OCI-LY1 (cell line): Measurements from ENCODE around the gene NKX2-1.
"Not testable (repeated sequence)": the region's sequence is repeated elsewhere in the genome, so short reads cannot be mapped to it uniquely, and the experiment has no call there.

Experiments used
- H2AFZ ChIP-seq: fragments of 200-600 bp; sonication (generic), shearing (Covaris generic); 2 replicates; pipeline ENCODE4 v1.6.0; 2014; ENCODE audit warnings: antibody characterized with exemption, mild to moderate bottlenecking, low read length
- H3F3A ChIP-seq: fragments of 200-600 bp; sonication (generic), shearing (Covaris generic); 2 replicates; pipeline ENCODE4 v1.6.0; 2014; ENCODE audit warnings: mild to moderate bottlenecking, antibody characterized with exemption, low read length, moderate library complexity; ENCODE audit not compliant: insufficient read depth
- H3K27ac ChIP-seq: fragments of 200-600 bp; sonication (generic); 2 replicates; pipeline ENCODE4 v1.5.1; 2014; ENCODE audit warnings: low read length, mixed run types, mild to moderate bottlenecking, low read depth; ENCODE audit not compliant: poor library complexity, severe bottlenecking
- H3K27me3 ChIP-seq: fragments of 200-600 bp; sonication (generic); 2 replicates; pipeline ENCODE4 v1.6.0; 2014; ENCODE audit warnings: antibody characterized with exemption, mild to moderate bottlenecking, low read length, moderate library complexity; ENCODE audit not compliant: insufficient read depth
- H3K36me3 ChIP-seq: fragments of 200-600 bp; sonication (generic); 2 replicates; pipeline ENCODE4 v1.6.1; 2014; ENCODE audit warnings: mild to moderate bottlenecking, antibody characterized with exemption, low read length, moderate library complexity, mixed read lengths; ENCODE audit not compliant: insufficient read depth
- H3K4me1 ChIP-seq: fragments of 200-600 bp; sonication (generic); 2 replicates; pipeline ENCODE4 v1.5.1; 2014; ENCODE audit warnings: mild to moderate bottlenecking, low read length, moderate library complexity; ENCODE audit not compliant: insufficient read depth, severe bottlenecking
- H3K4me2 ChIP-seq: fragments of 200-600 bp; sonication (generic), shearing (Covaris generic); 2 replicates; pipeline ENCODE4 v1.6.1; 2014; ENCODE audit warnings: low read length
- H3K4me3 ChIP-seq: fragments of 200-600 bp; sonication (generic); 2 replicates; pipeline ENCODE4 v1.5.1; 2014; ENCODE audit warnings: low read length, low read depth, mild to moderate bottlenecking, mixed read lengths; ENCODE audit not compliant: poor library complexity, severe bottlenecking
- H3K79me2 ChIP-seq: fragments of 200-600 bp; shearing (Covaris generic); 2 replicates; pipeline ENCODE4 v1.6.1; 2016; ENCODE audit warnings: mixed run types, low read length, mixed read lengths; ENCODE audit not compliant: insufficient read depth
- H3K9ac ChIP-seq: fragments of 200-600 bp; sonication (generic), shearing (Covaris generic); 2 replicates; pipeline ENCODE4 v1.6.1; 2014; ENCODE audit warnings: mild to moderate bottlenecking, low read length, mixed read lengths
- H3K9me2 ChIP-seq: fragments of 200-600 bp; sonication (generic), shearing (Covaris generic); 2 replicates; pipeline ENCODE4 v1.6.1; 2014; ENCODE audit warnings: low read depth, mild to moderate bottlenecking, low read length, mixed read lengths
- H3K9me3 ChIP-seq: fragments of 200-600 bp; shearing (Covaris generic); 2 replicates; pipeline ENCODE4 v1.6.1; 2014; ENCODE audit warnings: low read length, mixed read lengths
- H4K20me1 ChIP-seq: fragments of 200-600 bp; sonication (generic), shearing (Covaris generic); 2 replicates; pipeline ENCODE4 v1.6.0; 2016; ENCODE audit warnings: mild to moderate bottlenecking, low read length; ENCODE audit not compliant: insufficient read depth
- CTCF ChIP-seq: fragments of 200-600 bp; sonication (generic), shearing (Covaris generic); IDR thresholded peaks from 2 replicates; pipeline ENCODE4 v1.5.1; 2017; ENCODE audit warnings: mild to moderate bottlenecking, antibody characterized with exemption, low read length, moderate library complexity, mixed read lengths
- EZH2 ChIP-seq: fragments of 200-600 bp; sonication (generic), shearing (Covaris generic); IDR thresholded peaks from 2 replicates; pipeline ENCODE4 v1.8.0; 2017; ENCODE audit warnings: borderline replicate concordance, mixed run types, mild to moderate bottlenecking, antibody characterized with exemption, low read length, moderate library complexity, mixed read lengths

The NKX2-1 gene

GRCh38 chr14:36553656-36554260, 33.7 kb upstream of the NKX2-1 start:
- no peak overlapping the region for H3K4me2 ChIP-seq
- H2AFZ ChIP-seq: no peak overlapping the region
- no peaks in the 10 kb centered on the region for H3K9me2 ChIP-seq
- no peaks in the 10 kb centered on the region for H3K27me3 ChIP-seq
- no peaks in the 10 kb centered on the region for H4K20me1 ChIP-seq
- H3K27ac ChIP-seq: no peak overlapping the region
- no peak overlapping the region for H3K9ac ChIP-seq
- no peaks in the 10 kb centered on the region for H3K36me3 ChIP-seq
- no peak overlapping the region for H3K4me3 ChIP-seq
- no peaks in the 10 kb centered on the region for H3K79me2 ChIP-seq
- TF ChIP-seq CTCF (peak; percentile 70), EZH2 (no peak)
- H3K9me3 ChIP-seq: no peaks in the 10 kb centered on the region
- no peaks in the 10 kb centered on the region for H3F3A ChIP-seq
- H3K4me1 ChIP-seq: no peaks in the 10 kb centered on the region

GRCh38 chr14:36550899-36551298, 30.9 kb upstream of the NKX2-1 start:
- Histone ChIP-seq H2AFZ (no peak overlapping the region), H4K20me1 (no peaks in the 10 kb centered on the region), H3K79me2 (no peaks in the 10 kb centered on the region), H3K36me3 (no peaks in the 10 kb centered on the region), H3K4me1 (no peaks in the 10 kb centered on the region), H3K27ac (no peak overlapping the region), H3K9ac (no peak overlapping the region), H3F3A (no peaks in the 10 kb centered on the region), H3K4me2 (no peak overlapping the region), H3K9me2 (no peaks in the 10 kb centered on the region), H3K9me3 (no peaks in the 10 kb centered on the region), H3K27me3 (no peaks in the 10 kb centered on the region), H3K4me3 (no peak overlapping the region)
- TF ChIP-seq EZH2: no peak
- TF ChIP-seq CTCF: no peak

- not testable (repeated sequence) for H3K36me3 ChIP-seq, H2AFZ ChIP-seq, H3K4me3 ChIP-seq, H3F3A ChIP-seq, H3K9me3 ChIP-seq, H3K4me2 ChIP-seq, H3K9me2 ChIP-seq, H3K9ac ChIP-seq, H3K4me1 ChIP-seq, H3K79me2 ChIP-seq, H3K27ac ChIP-seq, H4K20me1 ChIP-seq, H3K27me3 ChIP-seq
These were observed 24.2 kb upstream of the NKX2-1 start for GRCh38 chr14:36544280-36544679.

GRCh38 chr14:36538051-36538450, 18.0 kb upstream of the NKX2-1 start:
- no peaks in the 10 kb centered on the region for H3K9me2 ChIP-seq
- H3K4me3 ChIP-seq: no peak overlapping the region
- no peak overlapping the region for H3K27ac ChIP-seq
- no peak overlapping the region for H3K9ac ChIP-seq
- no peaks in the 10 kb centered on the region for H3K79me2 ChIP-seq
- H3K4me2 ChIP-seq: no peak overlapping the region
- H3K4me1 ChIP-seq: no peaks in the 10 kb centered on the region
- TF ChIP-seq CTCF (no peak), EZH2 (no peak)
- H3K27me3 ChIP-seq: no peaks in the 10 kb centered on the region
- H3K36me3 ChIP-seq: no peaks in the 10 kb centered on the region
- H2AFZ ChIP-seq: no peak overlapping the region
- H3K9me3 ChIP-seq: no peaks in the 10 kb centered on the region
- H4K20me1 ChIP-seq: no peaks in the 10 kb centered on the region
- no peaks in the 10 kb centered on the region for H3F3A ChIP-seq
